DND-41 (cell line): ENCODE results near the gene TNFAIP2.

Experiments used
- CTCF ChIP-seq: IDR thresholded peaks from 2 replicates; pipeline ENCODE4 v1.5.1; 2012; ENCODE audit warnings: borderline replicate concordance, low read length, moderate library complexity, mild to moderate bottlenecking; ENCODE audit not compliant: poor library complexity, severe bottlenecking; ENCODE audit errors: extremely low read depth
- EZH2 ChIP-seq: IDR thresholded peaks from 3 replicates; pipeline ENCODE4 v1.6.1; 2012; ENCODE audit warnings: borderline replicate concordance, low read depth, mild to moderate bottlenecking, moderate library complexity, low read length, inconsistent platforms; ENCODE audit not compliant: severe bottlenecking

DNA sequence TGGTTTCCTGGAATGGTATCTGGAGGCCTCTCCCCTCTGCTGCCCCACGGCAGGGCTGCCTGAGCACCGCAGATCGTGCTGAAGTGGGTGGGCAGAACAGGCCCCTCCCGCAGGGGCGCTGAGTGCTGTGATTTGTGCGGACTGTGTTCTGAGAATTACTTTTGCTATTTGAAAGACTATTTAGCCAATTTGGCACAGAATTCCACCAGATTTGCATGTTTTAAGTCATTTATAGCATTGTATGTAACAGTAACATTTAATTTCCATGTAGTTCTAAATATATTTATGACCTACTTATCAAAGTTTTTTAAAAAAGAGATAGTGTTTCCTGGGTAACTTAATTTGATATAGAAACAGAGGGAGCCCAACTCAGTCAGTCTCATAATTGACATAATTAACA, 55.3 kb downstream of the TNFAIP2 start:
- no peak for TF ChIP-seq CTCF
- TF ChIP-seq EZH2: no peak
